CD4-positive, CD25-positive, alpha-beta regulatory T cell (primary cell): ENCODE measurements around the gene RNF144B. TPM values are rescaled to one million over a fixed set of nuclear protein-coding genes. Genes with fewer than 3 reads are reported as not detected.

Experiments used
- ATAC-seq, 2 donors: fragments of 150-1000 bp; cut with Tn5 transposase; one replicate each; pipeline ENCODE4 v1.10.0; 2021; ENCODE audit warnings: low read depth in 2 of 2, moderate number of reproducible peaks in 2 of 2, moderate library complexity in 1 of 2
- DNase-seq, 3 donors: peaks; one replicate each; pipeline versions ENCODE4 v3.0.0 to v3.0.0-alpha.2; 2012 to 2022; ENCODE audit warnings: mixed read lengths in 1 of 3
- H3K27ac ChIP-seq: one replicate; pipeline ENCODE4 v1.7.0; 2013; ENCODE audit warnings: mild to moderate bottlenecking, low read length; ENCODE audit not compliant: insufficient read depth, poor library complexity, severe bottlenecking
- H3K27me3 ChIP-seq: one replicate; pipeline ENCODE4 v1.7.0; 2013; ENCODE audit warnings: low read length; ENCODE audit not compliant: control insufficient read depth, insufficient read depth
- H3K36me3 ChIP-seq: one replicate; pipeline ENCODE4 v1.7.0; 2013; ENCODE audit warnings: mild to moderate bottlenecking, low read length, moderate library complexity; ENCODE audit not compliant: control insufficient read depth, insufficient read depth
- H3K4me1 ChIP-seq: 2 replicates; pipeline ENCODE4 v1.7.0; 2013; ENCODE audit warnings: mild to moderate bottlenecking, low read length; ENCODE audit not compliant: insufficient read depth, control insufficient read depth, poor library complexity, severe bottlenecking
- H3K4me3 ChIP-seq: one replicate; pipeline ENCODE4 v1.7.0; 2013; ENCODE audit warnings: low read depth, mild to moderate bottlenecking, low read length, moderate library complexity
- H3K9me3 ChIP-seq, 2 experiments: 1 replicate in 1 of 2; 2 replicates in 1 of 2; pipeline ENCODE4 v1.7.0; 2013; ENCODE audit warnings: low read length in 2 of 2, mild to moderate bottlenecking in 1 of 2, moderate library complexity in 1 of 2; ENCODE audit not compliant: control insufficient read depth in 2 of 2
- H3K27ac Mint-ChIP-seq, 3 donors: one replicate each; pipeline ENCODE4 v1.8.0; 2020 to 2022; ENCODE audit warnings: mild to moderate bottlenecking in 3 of 3, mixed read lengths in 3 of 3, moderate library complexity in 2 of 3
- H3K27me3 Mint-ChIP-seq: one replicate; pipeline ENCODE4 v1.8.0; 2022; ENCODE audit warnings: mild to moderate bottlenecking, mixed read lengths
- H3K36me3 Mint-ChIP-seq: one replicate; pipeline ENCODE4 v1.8.0; 2020; ENCODE audit warnings: mixed read lengths
- H3K4me1 Mint-ChIP-seq, 4 donors: one replicate each; pipeline ENCODE4 v1.8.0; 2020 to 2022; ENCODE audit warnings: mixed read lengths in 4 of 4, mild to moderate bottlenecking in 1 of 4
- H3K4me3 Mint-ChIP-seq, 4 donors: one replicate each; pipeline ENCODE4 v1.8.0; 2020 to 2022; ENCODE audit warnings: mild to moderate bottlenecking in 4 of 4, mixed read lengths in 4 of 4, moderate library complexity in 3 of 4
- H3K9me3 Mint-ChIP-seq, 7 donors: one replicate each; pipeline ENCODE4 v1.8.0; 2020 to 2022; ENCODE audit warnings: mixed read lengths in 7 of 7, mild to moderate bottlenecking in 3 of 7, moderate library complexity in 2 of 7
- polyA plus RNA-seq, 4 donors: library from polyadenylated mRNA; unstranded; fragments of 300-500 nt; fragmentation: Illumina TruSeq; gene quantifications; one replicate each; pipeline ENCODE4 v1.2.3, GENCODE V29; 2021
- total RNA-seq: library from RNA; stranded (reverse); gene quantifications from one replicate; pipeline ENCODE4 v1.2.3, GENCODE V29; 2022

Gene RNF144B
- total and polyA plus RNA-seq, 5 donors from 2014 or later, result 0.21 to 1.7 (median 1.1) TPM

DNA sequence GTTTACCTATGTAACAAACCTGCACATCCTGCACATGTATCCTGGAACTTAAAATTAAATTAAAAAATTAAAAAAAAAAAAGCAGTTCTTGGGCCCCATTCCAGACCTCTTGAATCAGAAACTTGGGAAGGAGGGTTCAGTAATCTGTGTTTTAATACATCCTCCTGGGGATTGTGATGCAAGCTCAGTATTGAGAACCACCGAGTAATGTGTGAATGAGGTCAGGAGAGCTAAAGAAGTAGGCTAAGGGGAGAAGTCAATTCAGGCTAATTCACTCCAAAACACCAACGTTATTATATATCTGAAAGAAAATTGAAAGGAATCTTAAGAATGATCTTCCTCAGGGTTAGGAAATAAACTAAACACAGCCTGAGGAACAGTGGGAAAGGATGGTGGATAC is 120.4 kb downstream of the RNF144B start:
- Histone ChIP-seq H3K36me3 (no peaks in the 10 kb centered on the region), H3K9me3 (no peaks in the 10 kb centered on the region), H3K27ac (no peak overlapping the region), H3K27me3 (peaks cover 3% of the 10 kb centered on the region), H3K4me1 (no peaks in the 10 kb centered on the region), H3K4me3 (no peak overlapping the region)
- peaks cover 0 to 4% (median 0%) of the 10 kb centered on the region in 7 donors for H3K9me3 Mint-ChIP-seq
- no peaks in the 10 kb centered on the region for H3K4me1 Mint-ChIP-seq
- no peak overlapping the region for H3K27ac Mint-ChIP-seq
- ATAC-seq (no peak), DNase-seq (no peak)
- H3K27me3 Mint-ChIP-seq, result peaks cover 4% of the 10 kb centered on the region
- no peak overlapping the region for H3K4me3 Mint-ChIP-seq
- no peaks in the 10 kb centered on the region for H3K36me3 Mint-ChIP-seq

- ATAC-seq (no peak), DNase-seq (no peak)
- Mint-ChIP-seq H3K9me3 (peaks cover 0 to 1% (median 0%) of the 10 kb centered on the region in 7 donors), H3K4me1 (no peaks in the 10 kb centered on the region), H3K4me3 (no peak overlapping the region), H3K27me3 (peaks cover 7% of the 10 kb centered on the region), H3K27ac (no peak overlapping the region), H3K36me3 (no peaks in the 10 kb centered on the region)
- Histone ChIP-seq H3K4me3 (no peak overlapping the region), H3K9me3 (no peaks in the 10 kb centered on the region), H3K27ac (no peak overlapping the region), H3K36me3 (no peaks in the 10 kb centered on the region), H3K27me3 (peaks cover 3% of the 10 kb centered on the region), H3K4me1 (no peaks in the 10 kb centered on the region)
Observed at GRCh38 chr6:18509871-18510643, 122.9 kb downstream of the RNF144B start.

GRCh38 chr6:18510644-18511033 is 123.5 kb downstream of the RNF144B start:
- Mint-ChIP-seq H3K27me3 (peaks cover 7% of the 10 kb centered on the region), H3K4me1 (no peaks in the 10 kb centered on the region), H3K4me3 (no peak overlapping the region), H3K36me3 (no peaks in the 10 kb centered on the region), H3K9me3 (peaks cover 0 to 1% (median 0%) of the 10 kb centered on the region in 7 donors), H3K27ac (no peak overlapping the region)
- Histone ChIP-seq H3K4me3 (no peak overlapping the region), H3K36me3 (no peaks in the 10 kb centered on the region), H3K27ac (no peak overlapping the region), H3K27me3 (peaks cover 3% of the 10 kb centered on the region), H3K4me1 (no peaks in the 10 kb centered on the region), H3K9me3 (no peaks in the 10 kb centered on the region)
- no peak for ATAC-seq
- DNase-seq, result no peak

DNA sequence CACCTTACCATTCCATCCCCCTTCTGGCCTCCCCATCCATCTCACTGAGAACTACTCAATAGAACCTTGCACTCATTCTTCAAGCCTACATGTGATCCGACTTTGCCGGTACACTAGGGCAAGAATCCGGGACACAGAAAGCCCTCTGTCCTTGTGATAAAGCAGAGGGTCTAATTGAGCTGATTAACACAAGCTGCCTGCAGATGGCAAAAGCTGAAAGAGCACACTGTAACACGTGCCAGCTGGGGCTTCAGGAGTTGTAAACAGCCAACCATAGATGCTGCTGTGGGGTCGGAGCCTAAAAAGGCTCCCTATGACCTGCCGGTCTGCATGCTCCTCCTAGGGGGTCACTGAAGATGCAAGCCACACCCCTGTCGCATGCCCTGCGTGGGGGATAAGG is 124.1 kb downstream of the RNF144B start:
- H3K27ac Mint-ChIP-seq, result no peak overlapping the region
- H3K4me3 ChIP-seq, result no peak overlapping the region
- H3K27ac ChIP-seq, result no peak overlapping the region
- H3K27me3 Mint-ChIP-seq, result peaks cover 7% of the 10 kb centered on the region
- H3K36me3 ChIP-seq, result no peaks in the 10 kb centered on the region
- peaks cover 0 to 1% (median 0%) of the 10 kb centered on the region in 7 donors for H3K9me3 Mint-ChIP-seq
- no peaks in the 10 kb centered on the region for H3K4me1 Mint-ChIP-seq
- H3K27me3 ChIP-seq, result peaks cover 3% of the 10 kb centered on the region
- no peaks in the 10 kb centered on the region for H3K9me3 ChIP-seq
- no peak for ATAC-seq
- no peak overlapping the region for H3K4me3 Mint-ChIP-seq
- H3K4me1 ChIP-seq, result no peaks in the 10 kb centered on the region
- no peak for DNase-seq
- no peaks in the 10 kb centered on the region for H3K36me3 Mint-ChIP-seq

DNA sequence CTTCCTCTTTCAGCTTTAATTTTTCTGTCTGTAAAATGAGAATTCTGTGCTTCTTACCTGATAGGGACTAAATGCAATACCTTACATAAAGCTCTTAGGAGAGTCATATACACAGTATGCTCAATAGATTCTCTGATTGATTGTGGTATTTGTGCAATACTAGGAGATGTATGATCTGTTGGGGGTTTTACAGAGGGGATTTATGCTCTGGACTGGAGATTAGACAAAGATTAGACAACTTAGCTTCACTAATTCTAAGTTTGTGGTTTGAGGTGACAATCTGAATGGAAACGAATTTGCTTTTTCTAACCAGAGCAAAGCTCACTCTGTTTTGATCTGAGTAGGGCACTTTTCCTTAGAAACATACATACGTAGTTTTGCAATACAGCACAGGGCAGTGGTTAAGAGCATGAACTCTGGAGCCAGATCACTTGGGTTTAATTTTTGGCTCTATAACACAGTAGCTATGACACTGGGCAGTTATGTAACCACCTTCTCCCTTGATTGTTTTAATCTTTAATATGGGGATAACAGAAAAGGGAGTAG is 126.2 kb downstream of the RNF144B start:
- ATAC-seq (no peak), DNase-seq (no peak)
- no peak overlapping the region for H3K27ac Mint-ChIP-seq
- H3K4me1 Mint-ChIP-seq, result no peaks in the 10 kb centered on the region
- peaks cover 7% of the 10 kb centered on the region for H3K27me3 Mint-ChIP-seq
- H3K4me3 Mint-ChIP-seq, result no peak overlapping the region
- peaks cover 0 to 1% (median 0%) of the 10 kb centered on the region in 7 donors for H3K9me3 Mint-ChIP-seq
- H3K36me3 Mint-ChIP-seq, result no peaks in the 10 kb centered on the region
- peaks cover 3% of the 10 kb centered on the region for H3K27me3 ChIP-seq
- H3K9me3 ChIP-seq, result no peaks in the 10 kb centered on the region
- no peaks in the 10 kb centered on the region for H3K36me3 ChIP-seq
- H3K27ac ChIP-seq, result no peak overlapping the region
- no peaks in the 10 kb centered on the region for H3K4me1 ChIP-seq
- H3K4me3 ChIP-seq, result no peak overlapping the region

- no peak for DNase-seq
- no peak overlapping the region for H3K4me3 Mint-ChIP-seq
- Histone ChIP-seq H3K27me3 (peaks cover 3% of the 10 kb centered on the region), H3K27ac (no peak overlapping the region), H3K4me3 (no peak overlapping the region), H3K4me1 (no peaks in the 10 kb centered on the region), H3K9me3 (no peaks in the 10 kb centered on the region), H3K36me3 (no peaks in the 10 kb centered on the region)
- H3K27me3 Mint-ChIP-seq, result peaks cover 7% of the 10 kb centered on the region
- no peak for ATAC-seq
- peaks cover 0 to 1% (median 0%) of the 10 kb centered on the region in 7 donors for H3K9me3 Mint-ChIP-seq
- H3K36me3 Mint-ChIP-seq, result no peaks in the 10 kb centered on the region
- no peaks in the 10 kb centered on the region for H3K4me1 Mint-ChIP-seq
- no peak overlapping the region for H3K27ac Mint-ChIP-seq
Observed at GRCh38 chr6:18514180-18514579, 127.0 kb downstream of the RNF144B start.

DNA sequence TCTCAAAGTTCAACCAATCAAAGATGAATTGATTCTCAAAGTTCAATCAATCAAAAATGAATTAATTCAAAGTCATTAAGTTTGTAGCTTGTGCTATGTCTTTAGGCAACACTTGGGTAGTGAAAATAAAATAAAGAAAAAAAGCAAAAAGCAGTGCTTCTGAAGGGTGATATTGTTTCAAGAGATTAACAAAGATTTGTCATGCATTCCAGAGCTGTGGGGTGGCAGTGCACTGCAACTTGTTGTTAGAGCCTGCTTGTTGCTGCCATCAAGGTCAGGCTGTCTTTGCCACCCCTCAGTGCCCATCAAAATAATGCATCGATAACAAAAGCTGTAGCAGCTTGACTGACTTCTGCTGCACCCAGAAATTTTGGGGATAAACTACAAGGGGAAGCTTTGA is 128.6 kb downstream of the RNF144B start:
- Mint-ChIP-seq H3K9me3 (no peaks in the 10 kb centered on the region), H3K36me3 (no peaks in the 10 kb centered on the region), H3K4me1 (no peaks in the 10 kb centered on the region)

More for the DNA sequence above, 128.6 kb downstream of the RNF144B start:
- Mint-ChIP-seq H3K27me3 (peaks cover 4% of the 10 kb centered on the region), H3K27ac (no peak overlapping the region), H3K4me3 (no peak overlapping the region)
- Histone ChIP-seq H3K36me3 (no peaks in the 10 kb centered on the region), H3K27me3 (no peaks in the 10 kb centered on the region), H3K4me3 (no peak overlapping the region), H3K9me3 (no peaks in the 10 kb centered on the region), H3K4me1 (no peaks in the 10 kb centered on the region), H3K27ac (no peak overlapping the region)
- ATAC-seq (no peak), DNase-seq (no peak)
